HEK293T (cell line): ENCODE measurements around the gene NNMT.

ENCODE experiments used
- CTCF ChIA-PET: fragments of 350-600 bp; formaldehyde crosslinking; extraction: SDS; loops from one replicate; lab custom pipeline; 2021; ENCODE audit warnings: antibody characterized with exemption, inconsistent platforms; lab: Yijun Ruan, JAX
- POLR2A ChIA-PET: fragments of 350-600 bp; formaldehyde crosslinking; extraction: SDS; loops from one replicate; lab custom pipeline; 2020; ENCODE audit warnings: antibody characterized with exemption, inconsistent platforms; lab: Yijun Ruan, JAX
- DNase-seq: peaks from one replicate; pipeline ENCODE4 v3.0.0; 2012; ENCODE audit warnings: mixed read lengths; ENCODE audit errors: extremely low spot score
- ARNT ChIP-seq: fragments of 450-650 bp; IDR thresholded peaks from 2 replicates; pipeline ENCODE4 v1.6.1; 2017; ENCODE audit warnings: mild to moderate bottlenecking
- BHLHE40 ChIP-seq: fragments of 450-650 bp; IDR thresholded peaks from 2 replicates; pipeline ENCODE4 v1.6.1; 2016; ENCODE audit warnings: mild to moderate bottlenecking, moderate library complexity, borderline replicate concordance
- CTBP1 ChIP-seq: fragments of 450-650 bp; IDR thresholded peaks from 2 replicates; pipeline ENCODE4 v1.6.1; 2016; ENCODE audit warnings: borderline replicate concordance
- ELF4 ChIP-seq: fragments of 450-650 bp; IDR thresholded peaks from 2 replicates; pipeline ENCODE4 v1.6.1; 2017; ENCODE audit warnings: antibody characterized with exemption
- FOXA1 ChIP-seq: fragments of 450-650 bp; IDR thresholded peaks from 2 replicates; pipeline ENCODE4 v1.6.1; 2016; ENCODE audit warnings: mild to moderate bottlenecking
- FOXK2 ChIP-seq: fragments of 450-650 bp; IDR thresholded peaks from 2 replicates; pipeline ENCODE4 v1.6.1; 2016; ENCODE audit warnings: mild to moderate bottlenecking
- FOXM1 ChIP-seq: fragments of 450-650 bp; IDR thresholded peaks from 2 replicates; pipeline ENCODE4 v1.6.1; 2017; ENCODE audit warnings: mild to moderate bottlenecking, borderline replicate concordance
- HDGF ChIP-seq: fragments of 450-650 bp; IDR thresholded peaks from 2 replicates; pipeline ENCODE4 v1.6.1; 2017; ENCODE audit warnings: antibody characterized with exemption, borderline replicate concordance
- L3MBTL2 ChIP-seq: fragments of 450-650 bp; conservative IDR thresholded peaks from 2 replicates; pipeline ENCODE4 v1.6.1; 2016; ENCODE audit warnings: mild to moderate bottlenecking
- LEF1 ChIP-seq: fragments of 450-650 bp; IDR thresholded peaks from 2 replicates; pipeline ENCODE4 v1.6.1; 2017; ENCODE audit warnings: mild to moderate bottlenecking, borderline replicate concordance
- NFRKB ChIP-seq: fragments of 450-650 bp; IDR thresholded peaks from 2 replicates; pipeline ENCODE4 v1.6.1; 2016; ENCODE audit warnings: mild to moderate bottlenecking, moderate library complexity
- PKNOX1 ChIP-seq: fragments of 450-650 bp; IDR thresholded peaks from 2 replicates; pipeline ENCODE4 v1.6.1; 2016
- SP1 ChIP-seq: fragments of 450-650 bp; IDR thresholded peaks from 2 replicates; pipeline ENCODE4 v1.6.1; 2017
- SUZ12 ChIP-seq: fragments of 450-650 bp; IDR thresholded peaks from 2 replicates; pipeline ENCODE4 v1.6.1; 2016; ENCODE audit warnings: mild to moderate bottlenecking
- TARDBP ChIP-seq: fragments of 450-650 bp; IDR thresholded peaks from 2 replicates; pipeline ENCODE4 v1.6.1; 2016
- ZNF384 ChIP-seq: fragments of 450-650 bp; IDR thresholded peaks from 2 replicates; pipeline ENCODE4 v1.6.1; 2016

The NNMT gene

GRCh38 chr11:114297806-114298709 lies 1.9 kb downstream of the NNMT start:
- ChIA-PET CTCF (no interaction called here), POLR2A (no interaction called here)
- no peak for DNase-seq

GRCh38 chr11:114298710-114299109 lies 2.5 kb downstream of the NNMT start:
- ChIA-PET CTCF (no interaction called here), POLR2A (no interaction called here)
- TF ChIP-seq FOXA1, result no peak
- no peak for TF ChIP-seq SUZ12
- no peak for TF ChIP-seq ELF4
- TF ChIP-seq PKNOX1, result no peak
- TF ChIP-seq LEF1, result no peak
- DNase-seq, result no peak

More at GRCh38 chr11:114297806-114298709, 1.9 kb downstream of the NNMT start:
- TF ChIP-seq SP1 (no peak), ZNF384 (no peak), L3MBTL2 (no peak), HDGF (no peak), CTBP1 (no peak), ARNT (no peak), LEF1 (no peak), FOXM1 (no peak), TARDBP (no peak)

- no peak for DNase-seq
- no peak for TF ChIP-seq ELF4
- TF ChIP-seq LEF1, result no peak
- no peak for TF ChIP-seq PKNOX1
- no peak for TF ChIP-seq CTBP1
- TF ChIP-seq NFRKB, result no peak
- no peak for TF ChIP-seq FOXA1
- TF ChIP-seq ZNF384, result no peak
- no peak for TF ChIP-seq L3MBTL2
- no peak for TF ChIP-seq SP1
- no peak for TF ChIP-seq FOXM1
- no peak for TF ChIP-seq ARNT
- POLR2A ChIA-PET, result no interaction called here
- CTCF ChIA-PET, result no interaction called here
Observed at GRCh38 chr11:114301088-114301487, 4.9 kb downstream of the NNMT start.

GRCh38 chr11:114301927-114302326 lies 5.7 kb downstream of the NNMT start:
- TF ChIP-seq BHLHE40 (no peak), SP1 (no peak), TARDBP (no peak), ARNT (no peak), HDGF (no peak), L3MBTL2 (no peak), ELF4 (no peak), PKNOX1 (no peak), NFRKB (no peak), CTBP1 (no peak), FOXA1 (no peak)
- DNase-seq, result no peak
- ChIA-PET POLR2A (no interaction called here), CTCF (no interaction called here)

GRCh38 chr11:114302663-114303062 lies 6.5 kb downstream of the NNMT start:
- ChIA-PET POLR2A (no interaction called here), CTCF (no interaction called here)
- TF ChIP-seq BHLHE40 (no peak), CTBP1 (no peak), L3MBTL2 (no peak), PKNOX1 (no peak), FOXM1 (no peak), ZNF384 (no peak), NFRKB (no peak)
- DNase-seq, result no peak

GRCh38 chr11:114304065-114304464 lies 7.9 kb downstream of the NNMT start:
- ChIA-PET CTCF (interaction anchor here (1.1 kb wide), 1 partner anchor 8 kb away, joined by 3 read pairs; no protein-coding TSS in a partner anchor), POLR2A (no interaction called here)
- no peak for DNase-seq
- TF ChIP-seq SUZ12, result no peak
- TF ChIP-seq CTBP1, result no peak
- no peak for TF ChIP-seq ARNT
- TF ChIP-seq ELF4, result no peak
- no peak for TF ChIP-seq TARDBP
- TF ChIP-seq BHLHE40, result no peak
- TF ChIP-seq L3MBTL2, result no peak
- no peak for TF ChIP-seq HDGF
- TF ChIP-seq NFRKB, result no peak
- TF ChIP-seq FOXM1, result no peak
- TF ChIP-seq SP1, result no peak
- no peak for TF ChIP-seq FOXA1
- TF ChIP-seq ZNF384, result no peak
- TF ChIP-seq FOXK2, result no peak
